ENCODE measurements around the gene PALLD. TPM values are rescaled to one million over a fixed set of nuclear protein-coding genes. Genes with fewer than 3 reads are reported as not detected.

The PALLD gene
- polyA plus RNA-seq, 1 donor (not counting 4 experiments of a cell fraction or from before 2014, with no cell fraction given) = 136 TPM

GRCh38 chr4:168737806-168738172 lies 240.9 kb downstream of the PALLD start:
- H3K36me3 ChIP-seq (ENCODE audit: control insufficient read depth in 2 of 2, extremely low read depth in 1 of 2, insufficient read depth in 2 of 2, low read length in 2 of 2) = no peaks in the 10 kb centered on the region
- no peak overlapping the region for H3K4me3 ChIP-seq (ENCODE audit: control insufficient read depth in 2 of 3, extremely low read depth in 1 of 3, insufficient read depth in 2 of 3, low read depth in 1 of 3, low read length in 3 of 3)
- dilution Hi-C loops (cut with MboI; ENCODE audit: extremely low pct_ligation_motif_present, low sequenced_read_pairs) = no loop called here

GRCh38 chr4:168739886-168740285 lies 243.0 kb downstream of the PALLD start:
- no peaks in the 10 kb centered on the region for H3K27me3 ChIP-seq (ENCODE audit: control insufficient read depth, extremely low read depth, insufficient read depth, low read length)
- H3K4me2 ChIP-seq (ENCODE audit: control insufficient read depth, extremely low read depth, insufficient read depth, low read depth, low read length) = no peak overlapping the region
- H3K9ac ChIP-seq (ENCODE audit: control insufficient read depth, extremely low read depth, insufficient read depth, low read length) = no peak overlapping the region
- no peak overlapping the region for H3K4me3 ChIP-seq (ENCODE audit: control insufficient read depth in 2 of 3, extremely low read depth in 1 of 3, insufficient read depth in 2 of 3, low read depth in 1 of 3, low read length in 3 of 3)
- no peak overlapping the region for H2AFZ ChIP-seq (ENCODE audit: control insufficient read depth, low read length)
- no peaks in the 10 kb centered on the region for H3K4me1 ChIP-seq (ENCODE audit: control insufficient read depth, extremely low read depth, insufficient read depth, low read length)
- H3K9me1 ChIP-seq (ENCODE audit: control insufficient read depth, extremely low read depth, insufficient read depth, low read length) = no peaks in the 10 kb centered on the region
- H3K36me3 ChIP-seq (ENCODE audit: control insufficient read depth in 2 of 2, extremely low read depth in 1 of 2, insufficient read depth in 2 of 2, low read length in 2 of 2) = no peaks in the 10 kb centered on the region
- H4K20me1 ChIP-seq (ENCODE audit: control insufficient read depth, extremely low read depth, insufficient read depth, low read length) = no peaks in the 10 kb centered on the region
- H3K9me3 ChIP-seq (ENCODE audit: control insufficient read depth, low read depth, low read length) = no peaks in the 10 kb centered on the region
- TF ChIP-seq, protein P1, sequence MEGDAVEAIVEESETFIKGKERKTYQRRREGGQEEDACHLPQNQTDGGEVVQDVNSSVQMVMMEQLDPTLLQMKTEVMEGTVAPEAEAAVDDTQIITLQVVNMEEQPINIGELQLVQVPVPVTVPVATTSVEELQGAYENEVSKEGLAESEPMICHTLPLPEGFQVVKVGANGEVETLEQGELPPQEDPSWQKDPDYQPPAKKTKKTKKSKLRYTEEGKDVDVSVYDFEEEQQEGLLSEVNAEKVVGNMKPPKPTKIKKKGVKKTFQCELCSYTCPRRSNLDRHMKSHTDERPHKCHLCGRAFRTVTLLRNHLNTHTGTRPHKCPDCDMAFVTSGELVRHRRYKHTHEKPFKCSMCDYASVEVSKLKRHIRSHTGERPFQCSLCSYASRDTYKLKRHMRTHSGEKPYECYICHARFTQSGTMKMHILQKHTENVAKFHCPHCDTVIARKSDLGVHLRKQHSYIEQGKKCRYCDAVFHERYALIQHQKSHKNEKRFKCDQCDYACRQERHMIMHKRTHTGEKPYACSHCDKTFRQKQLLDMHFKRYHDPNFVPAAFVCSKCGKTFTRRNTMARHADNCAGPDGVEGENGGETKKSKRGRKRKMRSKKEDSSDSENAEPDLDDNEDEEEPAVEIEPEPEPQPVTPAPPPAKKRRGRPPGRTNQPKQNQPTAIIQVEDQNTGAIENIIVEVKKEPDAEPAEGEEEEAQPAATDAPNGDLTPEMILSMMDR (optimal IDR thresholded peaks at IDR 0.05 in 1 of 3, IDR thresholded peaks at IDR 0.05 in 1 of 3, conservative IDR thresholded peaks at IDR 0.05 in 1 of 3; ENCODE audit: extremely low read depth in 1 of 3, insufficient read depth in 2 of 3, low read length in 3 of 3) = no peak
- TF ChIP-seq EZH2 (IDR thresholded peaks at IDR 0.05; ENCODE audit: low read length) = no peak
- dilution Hi-C loops (cut with MboI; ENCODE audit: extremely low pct_ligation_motif_present, low sequenced_read_pairs) = no loop called here
- no peaks in the 10 kb centered on the region for H3K79me2 ChIP-seq (ENCODE audit: control insufficient read depth, insufficient read depth, low read length)
- FAIRE-seq (no peak), DNase-seq (ENCODE audit: low read depth, low spot score) (no peak)
- H3K27ac ChIP-seq (ENCODE audit: control insufficient read depth, insufficient read depth, low read length) = no peak overlapping the region

More at GRCh38 chr4:168737806-168738172, 240.9 kb downstream of the PALLD start:
- H3K27ac ChIP-seq (ENCODE audit: control insufficient read depth, insufficient read depth, low read length) = no peak overlapping the region
- H3K4me2 ChIP-seq (ENCODE audit: control insufficient read depth, extremely low read depth, insufficient read depth, low read depth, low read length) = no peak overlapping the region
- FAIRE-seq (no peak), DNase-seq (ENCODE audit: low read depth, low spot score) (no peak)
- no peak overlapping the region for H3K9ac ChIP-seq (ENCODE audit: control insufficient read depth, extremely low read depth, insufficient read depth, low read length)
- no peaks in the 10 kb centered on the region for H3K27me3 ChIP-seq (ENCODE audit: control insufficient read depth, extremely low read depth, insufficient read depth, low read length)
- no peaks in the 10 kb centered on the region for H3K9me3 ChIP-seq (ENCODE audit: control insufficient read depth, low read depth, low read length)
- TF ChIP-seq EZH2 (IDR thresholded peaks at IDR 0.05; ENCODE audit: low read length) = no peak
- TF ChIP-seq, protein P1 (optimal IDR thresholded peaks at IDR 0.05 in 1 of 3, IDR thresholded peaks at IDR 0.05 in 1 of 3, conservative IDR thresholded peaks at IDR 0.05 in 1 of 3; ENCODE audit: extremely low read depth in 1 of 3, insufficient read depth in 2 of 3, low read length in 3 of 3) = no peak
- H3K4me1 ChIP-seq (ENCODE audit: control insufficient read depth, extremely low read depth, insufficient read depth, low read length) = no peaks in the 10 kb centered on the region
- no peaks in the 10 kb centered on the region for H3K79me2 ChIP-seq (ENCODE audit: control insufficient read depth, insufficient read depth, low read length)
- no peaks in the 10 kb centered on the region for H3K9me1 ChIP-seq (ENCODE audit: control insufficient read depth, extremely low read depth, insufficient read depth, low read length)
- no peak overlapping the region for H2AFZ ChIP-seq (ENCODE audit: control insufficient read depth, low read length)
- H4K20me1 ChIP-seq (ENCODE audit: control insufficient read depth, extremely low read depth, insufficient read depth, low read length) = no peaks in the 10 kb centered on the region

Data from keratinocyte (primary cell).